Neural crest cell (in vitro differentiated cells): ENCODE data around the gene ITGBL1. TPM values are rescaled to one million over a fixed set of nuclear protein-coding genes. Genes with fewer than 3 reads are reported as not detected.

Experiments
- DNase-seq: peaks from one replicate; pipeline ENCODE4 v3.0.0; 2021; ENCODE audit warnings: low read depth, mixed read lengths, low spot score
- H3K27ac Mint-ChIP-seq: one replicate; pipeline ENCODE4 v1.8.0; 2021; ENCODE audit warnings: mild to moderate bottlenecking, mixed read lengths; ENCODE audit not compliant: unreplicated experiment
- H3K27me3 Mint-ChIP-seq: 2 replicates; pipeline ENCODE4 v1.8.0; 2021; ENCODE audit warnings: low read depth, mild to moderate bottlenecking, mixed read lengths
- H3K36me3 Mint-ChIP-seq: 2 replicates; pipeline ENCODE4 v1.8.0; 2021; ENCODE audit warnings: low read depth, mild to moderate bottlenecking, mixed read lengths
- H3K4me1 Mint-ChIP-seq: 2 replicates; pipeline ENCODE4 v1.8.0; 2021; ENCODE audit warnings: mixed read lengths
- H3K4me3 Mint-ChIP-seq: one replicate; pipeline ENCODE4 v1.8.0; 2021; ENCODE audit warnings: mild to moderate bottlenecking, mixed read lengths
- H3K9me3 Mint-ChIP-seq: 2 replicates; pipeline ENCODE4 v1.8.0; 2021; ENCODE audit warnings: mixed read lengths
- CTCF ChIP-seq: fragments of 200-600 bp; sonication (generic); conservative IDR thresholded peaks from 2 replicates; pipeline ENCODE4 v1.5.0; 2021; ENCODE audit warnings: antibody characterized with exemption, mild to moderate bottlenecking
- total RNA-seq: library from RNA; stranded (reverse); gene quantifications from 2 replicates; pipeline ENCODE4 v1.2.1, GENCODE V29; 2021

ITGBL1 gene
- total RNA-seq, 1 donor from 2014 or later, result not detected

- no peaks in the 10 kb centered on the region for H3K9me3 Mint-ChIP-seq
- H3K27ac Mint-ChIP-seq, result no peak overlapping the region
- TF ChIP-seq CTCF, result no peak
- no peak for DNase-seq
- H3K27me3 Mint-ChIP-seq, result no peaks in the 10 kb centered on the region
- H3K4me3 Mint-ChIP-seq, result no peak overlapping the region
- H3K36me3 Mint-ChIP-seq, result no peaks in the 10 kb centered on the region
- H3K4me1 Mint-ChIP-seq, result no peaks in the 10 kb centered on the region
Observed at GRCh38 chr13:101565317-101565716, 112.8 kb downstream of the ITGBL1 start.

GRCh38 chr13:101567841-101568240, 115.4 kb downstream of the ITGBL1 start:
- Mint-ChIP-seq H3K4me3 (no peak overlapping the region), H3K36me3 (no peaks in the 10 kb centered on the region), H3K4me1 (no peaks in the 10 kb centered on the region), H3K27me3 (no peaks in the 10 kb centered on the region), H3K27ac (no peak overlapping the region), H3K9me3 (no peaks in the 10 kb centered on the region)
- DNase-seq, result no peak
- TF ChIP-seq CTCF, result no peak

- H3K27ac Mint-ChIP-seq, result no peak overlapping the region
- H3K36me3 Mint-ChIP-seq, result no peaks in the 10 kb centered on the region
- no peaks in the 10 kb centered on the region for H3K9me3 Mint-ChIP-seq
- no peak overlapping the region for H3K4me3 Mint-ChIP-seq
- peaks cover 3% of the 10 kb centered on the region for H3K27me3 Mint-ChIP-seq
- no peak for TF ChIP-seq CTCF
- H3K4me1 Mint-ChIP-seq, result no peaks in the 10 kb centered on the region
- no peak for DNase-seq
Observed at GRCh38 chr13:101569807-101570206, 117.3 kb downstream of the ITGBL1 start.

- H3K4me1 Mint-ChIP-seq, result no peaks in the 10 kb centered on the region
- no peak for TF ChIP-seq CTCF
- no peaks in the 10 kb centered on the region for H3K9me3 Mint-ChIP-seq
- H3K36me3 Mint-ChIP-seq, result no peaks in the 10 kb centered on the region
- no peak overlapping the region for H3K27ac Mint-ChIP-seq
- DNase-seq, result no peak
- H3K4me3 Mint-ChIP-seq, result no peak overlapping the region
- peaks cover 3% of the 10 kb centered on the region for H3K27me3 Mint-ChIP-seq
Observed at GRCh38 chr13:101570410-101570809, 117.9 kb downstream of the ITGBL1 start.

GRCh38 chr13:101572456-101572855, 120.0 kb downstream of the ITGBL1 start:
- H3K4me1 Mint-ChIP-seq, result no peaks in the 10 kb centered on the region
- DNase-seq, result no peak
- H3K27ac Mint-ChIP-seq, result no peak overlapping the region

More at GRCh38 chr13:101572456-101572855, 120.0 kb downstream of the ITGBL1 start:
- no peak overlapping the region for H3K4me3 Mint-ChIP-seq
- H3K9me3 Mint-ChIP-seq, result no peaks in the 10 kb centered on the region
- H3K36me3 Mint-ChIP-seq, result no peaks in the 10 kb centered on the region
- H3K27me3 Mint-ChIP-seq, result peaks cover 3% of the 10 kb centered on the region
- TF ChIP-seq CTCF, result no peak
